PC-9 (cell line): ENCODE measurements around the gene TESMIN. TPM values are rescaled to one million over a fixed set of nuclear protein-coding genes. Genes with fewer than 3 reads are reported as not detected.

ENCODE experiments used
- BruUV-seq: library from RNA; stranded (reverse); fragments of 400-500 nt; replicated peaks from 2 replicates; lab custom pipeline; 2021; lab: Mats Ljungman, UMichigan
- CTCF ChIA-PET: fragments of 300-600 bp; sonication (Branson Sonifier 250); formaldehyde crosslinking; loops from one replicate; lab custom pipeline; 2022; ENCODE audit warnings: antibody characterized with exemption; lab: Charles Lee
- POLR2A ChIA-PET: fragments of 300-600 bp; sonication (Branson Sonifier 250); formaldehyde crosslinking; loops from one replicate; lab custom pipeline; 2022; ENCODE audit warnings: antibody characterized with exemption; ENCODE audit not compliant: unreplicated experiment; lab: Charles Lee
- DNase-seq, 2 experiments: peaks; one replicate each; pipeline versions ENCODE4 v3.0.0 to v3.0.0-alpha.2; 2015 to 2022; ENCODE audit warnings: mixed read lengths in 1 of 2
- H2AFZ ChIP-seq: fragments of 200-600 bp; sonication (generic); 2 replicates; pipeline ENCODE4 v1.8.1; 2017; ENCODE audit warnings: antibody characterized with exemption
- H3F3A ChIP-seq: fragments of 200-600 bp; sonication (generic); 2 replicates; pipeline ENCODE4 v1.8.1; 2017; ENCODE audit warnings: antibody characterized with exemption, mild to moderate bottlenecking, low read depth; ENCODE audit not compliant: insufficient read depth
- H3K27ac ChIP-seq: fragments of 200-600 bp; sonication (generic); 2 replicates; pipeline ENCODE4 v1.6.1; 2016; ENCODE audit warnings: mixed run types
- H3K27me3 ChIP-seq: fragments of 200-600 bp; sonication (generic); 2 replicates; pipeline ENCODE4 v1.6.1; 2016; ENCODE audit warnings: low read depth, mixed run types; ENCODE audit not compliant: insufficient read depth
- H3K36me3 ChIP-seq: fragments of 200-600 bp; sonication (generic); 2 replicates; pipeline ENCODE4 v1.6.1; 2016; ENCODE audit warnings: low read depth, mixed run types
- H3K4me1 ChIP-seq: fragments of 200-600 bp; sonication (generic); replicated peaks from 2 replicates; pipeline ENCODE4 v1.6.1; 2016; ENCODE audit warnings: mixed run types; ENCODE audit not compliant: insufficient read depth
- H3K4me2 ChIP-seq: fragments of 200-600 bp; sonication (generic); 2 replicates; pipeline ENCODE4 v1.6.1; 2017; ENCODE audit warnings: mixed run types
- H3K4me3 ChIP-seq: fragments of 200-600 bp; sonication (generic); 2 replicates; pipeline ENCODE4 v1.6.1; 2016; ENCODE audit warnings: mixed run types
- H3K79me2 ChIP-seq: fragments of 200-600 bp; sonication (generic); 2 replicates; pipeline ENCODE4 v1.6.1; 2017; ENCODE audit warnings: low read depth, mixed run types
- H3K9me2 ChIP-seq: fragments of 200-600 bp; sonication (generic); 2 replicates; pipeline ENCODE4 v1.8.1; 2017; ENCODE audit warnings: mild to moderate bottlenecking; ENCODE audit not compliant: insufficient read depth
- H3K9me3 ChIP-seq: fragments of 200-600 bp; sonication (generic); 2 replicates; pipeline ENCODE4 v1.8.1; 2016; ENCODE audit warnings: low read depth; ENCODE audit not compliant: insufficient read depth
- H4K20me1 ChIP-seq: fragments of 200-600 bp; sonication (generic); 2 replicates; pipeline ENCODE4 v1.8.1; 2017; ENCODE audit not compliant: insufficient read depth
- CTCF ChIP-seq: fragments of 200-600 bp; sonication (generic); conservative IDR thresholded peaks from 2 replicates; pipeline ENCODE4 v1.6.1; 2017; ENCODE audit warnings: mixed run types, antibody characterized with exemption, mild to moderate bottlenecking, moderate library complexity
- EZH2 ChIP-seq: fragments of 200-600 bp; sonication (generic); IDR thresholded peaks from 2 replicates; pipeline ENCODE4 v1.8.0; 2017; ENCODE audit warnings: antibody characterized with exemption, low read depth
- intact Hi-C: fragments of 100-400 bp; cut with micrococcal nuclease; formaldehyde crosslinking; loops from one replicate; pipeline ENCODE4 v1.10.0; 2022; ENCODE audit not compliant: unreplicated experiment
- total RNA-seq: library from RNA; stranded (reverse); gene quantifications from 2 replicates; pipeline ENCODE4 v1.2.3, GENCODE V29; 2021

The TESMIN gene
- total RNA-seq, 1 experiment from 2014 or later = 23.9 TPM

GRCh38 chr11:68724293-68724692 is 27.0 kb downstream of the TESMIN start:
- peaks cover 5% of the 10 kb centered on the region for H3K9me3 ChIP-seq
- CTCF ChIA-PET = no interaction called here

GRCh38 chr11:68722143-68722542 is 29.2 kb downstream of the TESMIN start:
- DNase-seq = no peak
- intact Hi-C loops = no loop called here
- Histone ChIP-seq H3K79me2 (no peaks in the 10 kb centered on the region), H3K4me2 (no peak overlapping the region), H3K9me2 (no peaks in the 10 kb centered on the region), H3K4me3 (no peak overlapping the region), H3K36me3 (no peaks in the 10 kb centered on the region), H3K27me3 (peaks cover 21% of the 10 kb centered on the region), H3K27ac (no peak overlapping the region), H3F3A (no peaks in the 10 kb centered on the region), H3K4me1 (no peaks in the 10 kb centered on the region), H3K9me3 (peaks cover 5% of the 10 kb centered on the region), H4K20me1 (no peaks in the 10 kb centered on the region), H2AFZ (no peak overlapping the region)
- TF ChIP-seq CTCF (no peak), EZH2 (no peak)
- BruUV-seq = no TSS peak
- POLR2A ChIA-PET = no interaction called here
- CTCF ChIA-PET = no interaction called here

More at GRCh38 chr11:68724293-68724692, 27.0 kb downstream of the TESMIN start:
- Histone ChIP-seq H3K79me2 (no peaks in the 10 kb centered on the region), H3K27ac (no peak overlapping the region), H4K20me1 (no peaks in the 10 kb centered on the region), H2AFZ (no peak overlapping the region), H3K9me2 (no peaks in the 10 kb centered on the region), H3K27me3 (peaks cover 18% of the 10 kb centered on the region), H3F3A (no peaks in the 10 kb centered on the region), H3K4me3 (no peak overlapping the region), H3K36me3 (no peaks in the 10 kb centered on the region), H3K4me1 (no peaks in the 10 kb centered on the region), H3K4me2 (no peak overlapping the region)
- BruUV-seq = no TSS peak
- DNase-seq = no peak
- no peak for TF ChIP-seq EZH2
- no peak for TF ChIP-seq CTCF
- intact Hi-C loops = no loop called here
- POLR2A ChIA-PET = interaction anchor here (0.5 kb wide), 1 partner anchor 18 kb away, joined by 4 read pairs; no protein-coding TSS in a partner anchor

GRCh38 chr11:68721075-68721474 is 30.2 kb downstream of the TESMIN start:
- BruUV-seq = no TSS peak
- intact Hi-C loops = no loop called here
- no peak overlapping the region for H3K4me3 ChIP-seq

More at GRCh38 chr11:68721075-68721474, 30.2 kb downstream of the TESMIN start:
- TF ChIP-seq CTCF (no peak), EZH2 (no peak)
- Histone ChIP-seq H4K20me1 (no peaks in the 10 kb centered on the region), H3F3A (no peaks in the 10 kb centered on the region), H3K27me3 (peaks cover 21% of the 10 kb centered on the region), H3K36me3 (no peaks in the 10 kb centered on the region), H3K9me3 (peaks cover 5% of the 10 kb centered on the region), H3K9me2 (no peaks in the 10 kb centered on the region), H3K4me2 (no peak overlapping the region), H3K79me2 (no peaks in the 10 kb centered on the region), H3K4me1 (no peaks in the 10 kb centered on the region), H2AFZ (no peak overlapping the region), H3K27ac (no peak overlapping the region)
- CTCF ChIA-PET = no interaction called here
- POLR2A ChIA-PET = no interaction called here
- no peak for DNase-seq
